HG03159 (cell line): ENCODE measurements around the gene SCD.
"Not testable (repeated sequence)": the region's sequence is repeated elsewhere in the genome, so short reads cannot be mapped to it uniquely, and the experiment has no call there.

Experiments used
- ATAC-seq: cut with Tn5 transposase; IDR thresholded peaks from one replicate; pipeline ENCODE4 v1.9.1; 2021; ENCODE audit warnings: mild to moderate bottlenecking, moderate library complexity; ENCODE audit not compliant: unreplicated experiment

The SCD gene

GRCh38 chr10:100359529-100360150, 12.6 kb downstream of the SCD start:
- no peak for ATAC-seq

DNA sequence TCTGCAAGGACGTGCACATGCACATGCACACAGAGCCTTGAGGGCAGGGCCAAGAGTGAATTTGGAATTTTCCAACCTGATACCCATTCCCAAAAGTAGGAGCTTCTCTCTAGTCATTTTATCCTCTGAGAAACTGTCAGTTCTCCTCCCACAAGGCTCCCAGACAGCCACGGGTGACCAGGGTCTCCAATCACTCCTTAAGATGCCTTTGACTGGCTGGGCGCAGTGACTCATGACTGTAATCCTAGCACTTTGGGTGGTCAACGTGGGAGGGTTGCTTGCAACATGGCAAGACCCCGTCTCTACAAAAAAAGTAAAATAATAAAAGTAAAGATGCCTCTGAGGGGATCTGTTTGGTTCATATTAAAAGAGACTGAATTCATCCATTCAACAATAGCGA, 13.2 kb downstream of the SCD start:
- no peak for ATAC-seq

DNA sequence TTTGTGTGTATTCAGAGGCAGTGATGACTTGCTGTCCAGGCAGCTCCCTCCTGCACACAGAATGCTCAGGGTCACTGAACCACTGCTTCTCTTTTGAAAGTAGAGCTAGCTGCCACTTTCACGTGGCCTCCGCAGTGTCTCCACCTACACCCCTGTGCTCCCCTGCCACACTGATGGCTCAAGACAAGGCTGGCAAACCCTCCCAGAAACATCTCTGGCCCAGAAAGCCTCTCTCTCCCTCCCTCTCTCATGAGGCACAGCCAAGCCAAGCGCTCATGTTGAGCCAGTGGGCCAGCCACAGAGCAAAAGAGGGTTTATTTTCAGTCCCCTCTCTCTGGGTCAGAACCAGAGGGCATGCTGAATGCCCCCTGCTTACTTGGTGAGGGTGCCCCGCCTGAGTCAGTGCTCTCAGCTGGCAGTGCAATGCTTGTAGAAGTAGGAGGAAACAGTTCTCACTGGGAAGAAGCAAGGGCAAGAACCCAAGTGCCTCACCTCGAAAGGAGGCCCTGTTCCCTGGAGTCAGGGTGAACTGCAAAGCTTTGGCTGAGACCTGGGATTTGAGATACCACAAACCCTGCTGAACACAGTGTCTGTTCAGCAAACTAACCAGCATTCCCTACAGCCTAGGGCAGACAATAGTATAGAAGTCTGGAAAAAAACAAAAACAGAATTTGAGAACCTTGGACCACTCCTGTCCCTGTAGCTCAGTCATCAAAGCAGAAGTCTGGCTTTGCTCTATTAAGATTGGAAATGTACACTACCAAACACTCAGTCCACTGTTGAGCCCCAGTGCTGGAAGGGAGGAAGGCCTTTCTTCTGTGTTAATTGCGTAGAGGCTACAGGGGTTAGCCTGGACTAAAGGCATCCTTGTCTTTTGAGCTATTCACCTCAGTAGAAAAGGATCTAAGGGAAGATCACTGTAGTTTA, 15.8 kb downstream of the SCD start:
- no peak for ATAC-seq

DNA sequence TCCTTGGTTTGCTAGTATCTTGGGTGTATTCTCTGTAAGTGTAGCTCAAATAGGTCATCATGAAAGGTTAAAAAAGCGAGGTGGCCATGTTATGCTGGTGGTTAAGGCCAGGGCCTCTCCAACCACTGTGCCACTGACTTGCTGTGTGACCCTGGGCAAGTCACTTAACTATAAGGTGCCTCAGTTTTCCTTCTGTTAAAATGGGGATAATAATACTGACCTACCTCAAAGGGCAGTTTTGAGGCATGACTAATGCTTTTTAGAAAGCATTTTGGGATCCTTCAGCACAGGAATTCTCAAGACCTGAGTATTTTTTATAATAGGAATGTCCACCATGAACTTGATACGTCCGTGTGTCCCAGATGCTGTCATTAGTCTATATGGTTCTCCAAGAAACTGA, 17.1 kb downstream of the SCD start:
- ATAC-seq = no peak

DNA sequence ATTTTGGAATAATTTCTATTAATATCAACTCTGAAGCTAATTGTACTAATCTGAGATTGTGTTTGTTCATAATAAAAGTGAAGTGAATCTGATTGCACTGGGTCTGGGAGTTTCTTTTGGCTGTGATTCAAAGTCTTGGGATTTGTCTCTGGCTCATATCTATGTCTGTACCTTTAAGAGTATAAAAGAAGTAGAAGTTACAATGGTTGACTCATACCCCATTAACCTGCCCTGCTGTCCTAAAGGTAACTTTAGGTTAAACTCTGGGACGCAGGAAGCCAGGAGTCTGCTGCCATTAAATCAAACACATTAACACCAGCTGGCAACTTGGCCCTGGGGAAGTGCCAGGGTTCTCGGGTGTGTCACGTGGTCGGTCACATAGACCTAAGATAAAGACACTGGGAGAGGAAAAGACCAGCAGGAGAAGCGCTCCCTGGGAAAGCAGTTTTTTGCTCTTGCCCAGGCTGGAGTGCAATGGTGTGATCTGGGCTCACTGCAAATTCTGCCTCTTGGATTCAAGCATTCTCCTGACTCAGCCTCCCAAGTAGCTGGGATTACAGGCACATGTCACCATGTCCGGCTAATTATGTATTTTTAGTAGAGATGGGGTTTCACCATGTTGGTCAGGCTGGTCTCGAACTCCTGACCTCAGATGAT, 17.8 kb downstream of the SCD start:
- ATAC-seq = no peak

DNA sequence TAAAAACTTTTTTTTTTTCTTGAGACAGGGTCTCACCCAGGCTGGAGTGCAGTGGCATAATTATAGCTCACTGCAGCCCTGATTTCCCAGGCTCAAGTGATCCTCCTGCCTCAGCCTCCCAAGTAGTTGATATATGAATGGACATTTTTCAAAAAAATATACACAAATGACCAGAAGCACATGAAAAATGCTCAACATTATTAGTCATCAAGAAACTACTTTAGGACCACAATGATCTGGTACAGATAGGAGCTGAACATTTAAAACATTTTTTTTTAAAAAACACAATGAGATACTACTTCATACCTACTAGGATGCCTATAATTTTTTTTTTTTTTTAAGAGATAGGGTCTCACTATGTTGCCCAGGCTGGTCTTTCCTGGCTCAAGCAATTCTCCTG, 21.7 kb downstream of the SCD start:
- ATAC-seq = no peak

DNA sequence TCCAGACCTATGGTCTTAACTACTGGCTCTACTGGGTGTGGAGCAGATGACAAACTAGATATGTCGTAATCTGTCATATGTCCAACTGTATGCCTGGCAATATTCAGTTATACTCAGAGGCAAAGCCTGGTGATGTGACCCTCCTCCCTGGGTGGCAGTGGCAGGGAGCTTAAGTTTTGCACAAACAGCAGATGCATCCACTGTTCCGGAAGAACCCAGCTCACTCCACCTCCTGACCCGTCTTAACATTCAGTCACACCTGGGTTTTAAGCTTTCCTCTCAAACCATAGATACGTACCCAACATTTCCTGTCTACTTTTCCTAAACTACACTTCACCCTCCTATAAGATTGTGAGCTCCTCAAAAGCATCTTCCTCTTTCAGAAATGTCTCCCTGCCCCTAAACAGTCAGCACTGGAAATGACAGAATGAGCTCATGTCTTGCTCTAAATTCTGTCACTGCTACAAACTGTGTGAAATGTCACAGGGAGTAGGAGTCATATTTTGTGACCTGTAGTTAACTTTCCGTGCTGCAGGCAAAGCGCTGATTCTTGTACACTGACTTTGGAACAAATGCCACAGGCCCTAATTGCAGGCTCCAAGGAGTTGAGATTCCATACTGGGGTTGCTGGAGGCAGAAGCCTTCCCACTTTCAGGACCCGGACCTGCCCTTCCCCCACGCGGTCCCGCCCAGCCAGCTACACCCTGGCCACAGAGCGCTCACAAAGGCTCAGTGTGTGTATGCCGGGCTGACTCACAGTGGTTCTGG, 23.9 kb downstream of the SCD start:
- ATAC-seq = no peak

GRCh38 chr10:100371482-100372027, 24.5 kb downstream of the SCD start:
- ATAC-seq = no peak

DNA sequence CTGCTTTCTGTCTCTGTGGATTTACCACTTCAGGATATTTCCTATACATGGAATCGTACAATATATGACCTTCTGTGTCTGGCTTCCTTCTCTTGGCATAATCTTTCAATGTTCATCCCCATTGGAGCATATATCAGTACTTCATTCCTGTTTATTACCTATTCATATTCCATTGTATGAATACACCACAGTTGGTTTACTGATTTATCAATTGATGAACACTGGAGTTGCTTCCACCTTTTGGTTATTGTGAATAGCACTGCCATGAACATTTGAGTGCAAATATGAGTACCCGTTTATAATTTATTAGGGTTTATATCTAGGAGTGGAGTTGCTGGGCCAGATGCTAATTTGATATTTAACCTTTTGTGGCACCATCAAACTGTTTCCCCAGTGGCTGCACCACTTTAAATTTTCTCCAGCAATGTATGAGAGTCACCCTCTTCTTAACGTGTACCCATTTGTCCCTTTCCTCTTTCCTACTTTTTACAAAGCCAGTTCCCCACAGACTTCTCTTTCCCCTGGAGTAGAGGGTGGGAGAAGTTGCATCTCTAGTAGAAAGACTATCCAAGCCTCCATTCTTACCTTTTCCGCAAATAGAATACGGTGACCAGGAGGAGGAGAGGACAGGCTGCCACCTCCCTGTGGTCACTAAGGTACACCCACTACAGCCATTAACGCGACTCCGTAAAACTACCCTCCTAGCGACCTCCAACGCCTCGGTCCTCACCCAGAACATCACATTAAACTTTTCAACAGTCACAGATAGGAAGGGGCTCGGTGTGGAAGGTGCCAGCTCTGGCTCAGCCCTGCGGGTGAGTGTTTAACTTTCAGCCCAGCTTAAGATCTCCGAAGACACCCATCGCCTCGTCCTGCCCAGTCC, 25.6 kb downstream of the SCD start:
- ATAC-seq = no peak

- ATAC-seq = peak; percentile 94
Observed at GRCh38 chr10:100373298-100374199, 26.5 kb downstream of the SCD start.

DNA sequence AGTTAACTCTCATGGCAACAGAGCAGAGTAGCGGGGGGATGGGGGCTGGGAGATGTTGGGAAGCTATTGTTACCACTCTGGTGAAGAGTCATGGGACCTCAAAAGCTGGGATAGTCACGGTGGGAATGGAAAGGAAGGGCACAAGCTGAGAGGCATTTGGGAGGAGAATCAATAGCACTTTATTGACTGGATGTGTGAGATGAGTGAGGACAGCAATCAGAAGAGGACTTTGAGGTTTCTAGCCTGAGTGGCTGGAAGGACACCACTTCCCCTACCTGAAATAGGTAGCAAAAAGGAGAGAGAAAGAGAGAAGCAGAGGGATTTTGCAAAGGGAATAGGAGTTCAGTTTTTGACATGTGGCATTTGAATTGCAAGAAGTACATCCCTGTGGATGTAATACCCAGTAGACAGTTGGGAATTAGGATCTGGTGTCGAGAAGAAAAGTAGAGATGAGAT, 27.2 kb downstream of the SCD start:
- ATAC-seq = no peak

GRCh38 chr10:100374677-100375353, 27.8 kb downstream of the SCD start:
- not testable (repeated sequence) for ATAC-seq

DNA sequence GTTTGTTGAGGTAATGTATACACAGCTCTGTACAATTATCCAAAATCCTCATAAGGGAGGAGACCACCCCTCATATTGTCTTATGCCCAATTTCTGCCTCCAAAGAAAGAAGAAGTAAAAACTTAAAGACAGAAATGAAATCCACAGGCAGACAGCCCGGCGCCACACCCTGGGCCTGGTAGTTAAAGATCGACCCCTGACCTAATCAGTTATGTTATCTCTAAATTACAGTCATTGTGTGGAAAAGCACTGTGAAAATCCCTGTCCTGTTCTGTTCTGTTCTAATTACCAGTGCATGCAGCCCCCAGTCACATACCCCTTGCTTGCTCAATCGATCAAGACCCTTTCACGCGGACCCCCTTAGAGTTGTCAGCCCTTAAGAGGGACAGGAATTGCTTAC, 29.6 kb downstream of the SCD start:
- not testable (repeated sequence) for ATAC-seq

DNA sequence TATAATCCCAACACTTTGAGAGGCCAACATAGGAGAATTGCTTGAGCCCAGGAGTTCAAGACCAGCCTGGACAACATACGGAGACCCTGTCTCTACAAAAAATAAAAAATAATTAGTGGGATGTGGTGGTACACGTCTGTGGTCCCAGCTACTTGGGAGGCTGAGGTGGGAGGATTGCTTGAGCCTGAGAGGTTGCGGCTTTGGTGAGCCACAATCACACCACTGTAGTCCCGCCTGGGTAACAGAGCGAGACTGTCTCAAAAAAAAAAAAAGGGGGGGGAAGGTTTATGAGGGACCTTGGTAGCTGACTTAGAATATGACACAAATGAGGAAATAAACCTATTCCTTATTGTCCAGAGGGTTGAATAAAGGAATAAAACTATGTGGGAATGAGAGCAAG, 30.8 kb downstream of the SCD start:
- no peak for ATAC-seq

- no peak for ATAC-seq
Observed at GRCh38 chr10:100380400-100380799, 33.4 kb downstream of the SCD start.

DNA sequence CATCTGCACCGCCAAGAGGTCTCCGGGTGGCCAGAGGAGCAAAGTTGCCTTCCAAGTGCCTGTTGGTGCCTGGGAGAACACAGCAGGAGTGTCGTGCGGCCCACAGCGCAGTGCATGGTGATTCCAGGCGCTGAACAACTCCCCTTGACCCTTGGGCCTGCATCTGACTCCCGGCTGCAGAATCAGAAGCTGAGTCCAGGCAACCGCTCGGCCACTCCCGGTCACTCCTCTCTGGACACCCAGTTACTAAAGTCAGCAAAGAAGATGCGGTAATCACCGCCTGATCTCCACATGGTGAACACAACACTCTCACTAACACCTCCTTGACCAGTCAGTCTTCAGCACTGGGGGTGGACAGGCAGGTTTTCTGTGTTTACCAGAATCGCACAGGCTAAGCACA, 35.5 kb downstream of the SCD start:
- ATAC-seq = no peak

DNA sequence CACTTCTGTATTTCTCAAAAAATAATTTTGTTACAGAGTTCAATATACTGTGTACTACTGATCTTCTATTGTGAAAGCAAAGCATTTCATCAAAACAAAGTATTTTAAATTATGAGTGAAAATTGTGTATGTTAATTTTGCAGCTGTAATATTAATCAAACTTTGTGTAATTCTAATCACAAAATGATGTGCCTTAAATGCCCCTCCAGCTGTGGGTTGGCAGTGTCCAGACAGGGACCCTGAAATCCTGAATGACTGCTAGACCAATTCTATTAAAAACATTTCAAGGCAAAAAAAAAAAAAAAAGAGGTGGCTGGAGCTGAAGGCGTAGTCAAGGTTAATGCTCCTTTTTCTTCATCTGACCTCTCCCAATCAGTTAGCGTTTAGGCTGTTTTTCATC, 36.2 kb downstream of the SCD start:
- ATAC-seq = no peak
